BE2C (cell line): Measurements from ENCODE around the gene TYW5.

Source experiments
- DNase-seq: peaks from one replicate; pipeline ENCODE4 v3.0.0-alpha.2; 2020
- H3K27me3 ChIP-seq: fragments of 250-450 bp; sonication (Bioruptor Pico); 2 replicates; pipeline ENCODE4 v1.5.1; 2020; ENCODE audit warnings: mild to moderate bottlenecking
- H3K36me3 ChIP-seq: fragments of 250-450 bp; sonication (Bioruptor Pico); 2 replicates; pipeline ENCODE4 v1.5.1; 2020; ENCODE audit warnings: mild to moderate bottlenecking
- H3K4me1 ChIP-seq: fragments of 250-450 bp; sonication (Bioruptor Pico); 2 replicates; pipeline ENCODE4 v1.5.1; 2020
- H3K4me3 ChIP-seq: 2 replicates; pipeline ENCODE4 v1.5.1; 2011; ENCODE audit warnings: low read depth, low read length
- H3K9me3 ChIP-seq: fragments of 250-450 bp; sonication (Bioruptor Pico); 2 replicates; pipeline ENCODE4 v1.5.1; 2020
- CTCF ChIP-seq: IDR thresholded peaks from 2 replicates; pipeline ENCODE4 v1.5.1; 2012; ENCODE audit warnings: mild to moderate bottlenecking, low read depth, low read length

TYW5 gene

GRCh38 chr2:199985625-199986207 lies 30.4 kb upstream of the TYW5 start:
- peaks cover 5% of the 10 kb centered on the region; the same call in 1 of the 2 replicates for H3K4me1 ChIP-seq
- no peaks in the 10 kb centered on the region for H3K9me3 ChIP-seq
- no peak overlapping the region for H3K4me3 ChIP-seq
- no peaks in the 10 kb centered on the region for H3K36me3 ChIP-seq
- no peaks in the 10 kb centered on the region for H3K27me3 ChIP-seq
- DNase-seq, result peak; percentile 81
- peak; percentile 99 for TF ChIP-seq CTCF

GRCh38 chr2:199984755-199985154 lies 29.5 kb upstream of the TYW5 start:
- Histone ChIP-seq H3K27me3 (no peaks in the 10 kb centered on the region), H3K4me3 (no peak overlapping the region), H3K36me3 (no peaks in the 10 kb centered on the region), H3K9me3 (no peaks in the 10 kb centered on the region), H3K4me1 (peaks cover 5% of the 10 kb centered on the region; the same call in 1 of the 2 replicates)
- DNase-seq, result no peak
- TF ChIP-seq CTCF, result no peak

- H3K36me3 ChIP-seq, result no peaks in the 10 kb centered on the region
- DNase-seq, result no peak
- no peaks in the 10 kb centered on the region for H3K9me3 ChIP-seq
- H3K4me1 ChIP-seq, result peaks cover 5% of the 10 kb centered on the region; the same call in 1 of the 2 replicates
- no peaks in the 10 kb centered on the region for H3K27me3 ChIP-seq
- TF ChIP-seq CTCF, result no peak
- H3K4me3 ChIP-seq, result no peak overlapping the region
Measured at GRCh38 chr2:199984159-199984558, 28.9 kb upstream of the TYW5 start.

- H3K27me3 ChIP-seq, result no peaks in the 10 kb centered on the region
- TF ChIP-seq CTCF, result no peak
- H3K4me3 ChIP-seq, result no peak overlapping the region
- H3K36me3 ChIP-seq, result no peaks in the 10 kb centered on the region
- H3K9me3 ChIP-seq, result no peaks in the 10 kb centered on the region
- DNase-seq, result no peak
- H3K4me1 ChIP-seq, result peaks cover 5% of the 10 kb centered on the region; the same call in 1 of the 2 replicates
Measured at GRCh38 chr2:199983534-199983933, 28.2 kb upstream of the TYW5 start.

GRCh38 chr2:199982126-199982843 lies 27.0 kb upstream of the TYW5 start:
- Histone ChIP-seq H3K4me1 (peaks cover 5% of the 10 kb centered on the region; the same call in 1 of the 2 replicates), H3K4me3 (no peak overlapping the region), H3K27me3 (no peaks in the 10 kb centered on the region), H3K36me3 (no peaks in the 10 kb centered on the region), H3K9me3 (no peaks in the 10 kb centered on the region)
- TF ChIP-seq CTCF, result no peak
- no peak for DNase-seq

GRCh38 chr2:199979832-199980628 lies 24.7 kb upstream of the TYW5 start:
- no peaks in the 10 kb centered on the region; the same call in 1 of the 2 replicates for H3K4me1 ChIP-seq
- no peaks in the 10 kb centered on the region for H3K9me3 ChIP-seq
- TF ChIP-seq CTCF, result peak; percentile 88
- DNase-seq, result peak; percentile 89
- no peaks in the 10 kb centered on the region for H3K36me3 ChIP-seq
- H3K27me3 ChIP-seq, result no peaks in the 10 kb centered on the region
- peak overlapping the region; percentile 57 for H3K4me3 ChIP-seq
